ENCODE data around the gene MYD88. TPM values are rescaled to one million over a fixed set of nuclear protein-coding genes. Genes with fewer than 3 reads are reported as not detected.

MYD88 gene
- total and polyA plus RNA-seq, 9 of the 15 experiments (the other 6 are each of a cell fraction or from before 2014, with no cell fraction given): 3.2 to 47.3 (median 27.6) TPM

GRCh38 chr3:38149708-38150107 lies 11.2 kb downstream of the MYD88 start (continued):
- TF ChIP-seq CBX8 (IDR thresholded peaks at IDR 0.05; ENCODE audit: borderline replicate concordance, extremely low read depth, low read depth, low read length, poor library complexity, severe bottlenecking): no peak
- no peak; a peak in 1 of 4 replicates for TF ChIP-seq ARNT (IDR thresholded peaks at IDR 0.05)
- no peak for TF ChIP-seq ZNF3 (CRISPR knock-in tag; IDR thresholded peaks at IDR 0.05)
- no peak for TF ChIP-seq MIER1 (IDR thresholded peaks at IDR 0.05; ENCODE audit: low read depth)
- TF ChIP-seq SPI1 (IDR thresholded peaks at IDR 0.05; ENCODE audit: borderline replicate concordance, low read depth, low read length): peak; percentile 29; the same call in 1 of the 2 replicates
- no peak for TF ChIP-seq BCL6 (CRISPR knock-in tag; IDR thresholded peaks at IDR 0.05)
- no peak for TF ChIP-seq MEF2A (IDR thresholded peaks at IDR 0.05; ENCODE audit: control insufficient read depth, low read depth, low read length)
- TF ChIP-seq HMG20B (CRISPR knock-in tag; IDR thresholded peaks at IDR 0.05): no peak
- peak; percentile 96 for TF ChIP-seq ZNF12 (CRISPR knock-in tag; IDR thresholded peaks at IDR 0.05)
- no peak for TF ChIP-seq BRD4 (IDR thresholded peaks at IDR 0.05)
- TF ChIP-seq SETDB1 (IDR thresholded peaks at IDR 0.05; ENCODE audit: low read length): no peak
- peak; percentile 29; the same call in 1 of the 2 replicates for TF ChIP-seq PKNOX1 (IDR thresholded peaks at IDR 0.05)
- TF ChIP-seq SOX6 (IDR thresholded peaks at IDR 0.05): peak; percentile 59; the same call in 1 of the 2 replicates
- no peak for TF ChIP-seq ARID2 (IDR thresholded peaks at IDR 0.05)
- TF ChIP-seq KDM4B (IDR thresholded peaks at IDR 0.05; ENCODE audit: borderline replicate concordance in 2 of 2, low read depth in 1 of 2): no peak
- TF ChIP-seq HDAC1 (IDR thresholded peaks at IDR 0.05): peak in 1 of 2 experiments; percentile 40; a peak in 1 of 4 replicates
- peak; percentile 58; the same call in 1 of the 2 replicates for TF ChIP-seq HDAC2 (IDR thresholded peaks at IDR 0.05)
- TF ChIP-seq L3MBTL2 (IDR thresholded peaks at IDR 0.05): peak; percentile 35; the same call in 1 of the 2 replicates
- 0 out of 4 replicates have a peak, but pooled peaks of 1 of the 2 experiments have one; percentile 20 for TF ChIP-seq RAD21 (CRISPR knock-in tag; conservative IDR thresholded peaks at IDR 0.05 in 1 of 2, IDR thresholded peaks at IDR 0.05 in 1 of 2)
- peak; percentile 45; the same call in 1 of the 2 replicates for TF ChIP-seq ZNF589 (CRISPR knock-in tag; IDR thresholded peaks at IDR 0.05; ENCODE audit: low read depth)
- TF ChIP-seq ZNF347 (CRISPR knock-in tag; IDR thresholded peaks at IDR 0.05; ENCODE audit: low read depth): no peak
- TF ChIP-seq ESRRA (IDR thresholded peaks at IDR 0.05; ENCODE audit: borderline replicate concordance, low read depth): peak; percentile 75
- no peak for TF ChIP-seq RREB1 (CRISPR knock-in tag; IDR thresholded peaks at IDR 0.05)
